Naive thymus-derived CD4-positive, alpha-beta T cell (primary cell): Measurements from ENCODE around the gene PALLD. TPM values are rescaled to one million over a fixed set of nuclear protein-coding genes. Genes with fewer than 3 reads are reported as not detected.

Experiments used
- ATAC-seq: fragments of 150-1000 bp; cut with Tn5 transposase; 2 replicates; pipeline ENCODE4 v1.10.0; 2021; ENCODE audit warnings: mild to moderate bottlenecking, moderate library complexity
- CTCF ChIA-PET: fragments of 350-600 bp; sonication (Branson Sonifier 250); formaldehyde crosslinking; loops from one replicate; lab custom pipeline; 2021; ENCODE audit warnings: antibody characterized with exemption; lab: Charles Lee
- POLR2A ChIA-PET: fragments of 350-600 bp; sonication (Branson Sonifier 250); formaldehyde crosslinking; loops from one replicate; lab custom pipeline; 2021; ENCODE audit warnings: antibody characterized with exemption, inconsistent platforms; lab: Charles Lee
- DNase-seq, 9 donors: peaks; one replicate each; pipeline versions ENCODE4 v3.0.0 to v3.0.0-alpha.2; 2020 to 2022; ENCODE audit warnings: mixed read lengths in 1 of 9
- H3K27ac ChIP-seq: one replicate; pipeline ENCODE4 v1.7.0; 2013; ENCODE audit warnings: mild to moderate bottlenecking, low read depth, low read length, moderate library complexity
- H3K27me3 ChIP-seq, 2 donors: one replicate each; pipeline ENCODE4 v1.7.0; 2013; ENCODE audit warnings: low read length in 2 of 2, mild to moderate bottlenecking in 2 of 2, moderate library complexity in 2 of 2; ENCODE audit not compliant: control insufficient read depth in 2 of 2, insufficient read depth in 2 of 2
- H3K36me3 ChIP-seq, 3 experiments: 1 replicate in 2 of 3; 2 replicates in 1 of 3; pipeline ENCODE4 v1.7.0; 2013; ENCODE audit warnings: low read length in 3 of 3, mild to moderate bottlenecking in 3 of 3, moderate library complexity in 1 of 3; ENCODE audit not compliant: insufficient read depth in 3 of 3, control insufficient read depth in 2 of 3
- H3K4me1 ChIP-seq, 2 donors: one replicate each; pipeline ENCODE4 v1.7.0; 2013; ENCODE audit warnings: low read length in 2 of 2, mild to moderate bottlenecking in 2 of 2, moderate library complexity in 1 of 2; ENCODE audit not compliant: control insufficient read depth in 2 of 2, insufficient read depth in 2 of 2
- H3K4me3 ChIP-seq: 2 replicates; pipeline ENCODE4 v1.7.0; 2013; ENCODE audit warnings: mild to moderate bottlenecking, low read length
- H3K9me3 ChIP-seq, 3 experiments: 1 replicate in 2 of 3; 2 replicates in 1 of 3; pipeline ENCODE4 v1.7.0; 2013; ENCODE audit warnings: low read length in 3 of 3; ENCODE audit not compliant: control insufficient read depth in 2 of 3
- H3K27ac Mint-ChIP-seq, 9 donors: one replicate each; pipeline ENCODE4 v1.8.0; 2020 to 2022; ENCODE audit warnings: mixed read lengths in 9 of 9, mild to moderate bottlenecking in 8 of 9, moderate library complexity in 5 of 9, inconsistent platforms in 2 of 9
- H3K27me3 Mint-ChIP-seq, 5 donors: one replicate each; pipeline ENCODE4 v1.8.0; 2021 to 2022; ENCODE audit warnings: mixed read lengths in 5 of 5, mild to moderate bottlenecking in 1 of 5
- H3K36me3 Mint-ChIP-seq, 5 donors: one replicate each; pipeline ENCODE4 v1.8.0; 2020 to 2022; ENCODE audit warnings: mixed read lengths in 5 of 5, mild to moderate bottlenecking in 3 of 5, inconsistent platforms in 1 of 5
- H3K4me1 Mint-ChIP-seq, 7 donors: one replicate each; pipeline ENCODE4 v1.8.0; 2020 to 2022; ENCODE audit warnings: mixed read lengths in 7 of 7, mild to moderate bottlenecking in 3 of 7, inconsistent platforms in 1 of 7
- H3K4me3 Mint-ChIP-seq, 10 donors: one replicate each; pipeline ENCODE4 v1.8.0; 2020 to 2022; ENCODE audit warnings: mild to moderate bottlenecking in 10 of 10, mixed read lengths in 10 of 10, moderate library complexity in 6 of 10, inconsistent platforms in 2 of 10
- H3K9me3 Mint-ChIP-seq, 11 donors: one replicate each; pipeline ENCODE4 v1.8.0; 2020 to 2022; ENCODE audit warnings: mixed read lengths in 11 of 11, mild to moderate bottlenecking in 4 of 11, inconsistent platforms in 1 of 11, moderate library complexity in 1 of 11
- intact Hi-C, 2 donors: fragments of 100-400 bp; cut with micrococcal nuclease; formaldehyde crosslinking; loops; one replicate each; pipeline ENCODE4 v1.15.1; 2023
- polyA plus RNA-seq, 2 donors: library from polyadenylated mRNA; unstranded; fragments of 300-500 nt; fragmentation: Illumina TruSeq; gene quantifications; one replicate each; pipeline ENCODE4 v1.2.3, GENCODE V29; 2021
- total RNA-seq, 6 experiments: library from RNA in 5 of 6; stranded (reverse) in 5 of 6; gene quantifications; 1 replicate in 5 of 6; 2 replicates in 1 of 6; pipeline ENCODE4 v1.2.3 and lab custom pipeline; 2021 to 2026

Gene PALLD
- total and polyA plus RNA-seq, 7 experiments from 2014 or later = 0.51 to 11.9 (median 0.76) TPM

DNA sequence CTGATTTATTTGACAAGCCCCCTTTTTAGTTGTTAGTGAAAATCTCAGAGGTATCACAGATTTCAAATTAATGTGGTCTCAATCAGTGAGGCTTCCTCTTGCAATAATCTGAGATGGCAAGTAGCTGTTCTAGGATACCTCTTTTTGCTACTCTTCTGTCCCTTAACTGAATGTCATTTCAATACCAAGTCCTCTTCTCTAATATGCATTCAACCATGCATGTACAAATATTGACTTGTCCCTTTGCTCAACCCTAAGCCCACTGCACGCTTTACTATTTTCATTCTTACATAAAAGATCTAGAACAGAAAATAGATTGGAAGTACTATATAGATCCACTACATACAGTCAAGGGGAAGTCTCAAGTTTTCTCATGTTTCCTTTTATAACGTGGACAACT lies 349.0 kb downstream of the PALLD start:
- H3K4me1 ChIP-seq = no peaks in the 10 kb centered on the region
- Mint-ChIP-seq H3K27ac (no peak overlapping the region), H3K36me3 (no peaks in the 10 kb centered on the region), H3K4me1 (peaks cover 0 to 27% (median 7%) of the 10 kb centered on the region in 7 donors), H3K4me3 (no peak overlapping the region), H3K9me3 (no peaks in the 10 kb centered on the region), H3K27me3 (peaks cover 0 to 29% (median 24%) of the 10 kb centered on the region in 5 donors)
- ATAC-seq = no peak
- ChIA-PET POLR2A (no interaction called here), CTCF (no interaction called here)
- H3K4me3 ChIP-seq = no peak overlapping the region
- H3K36me3 ChIP-seq = no peaks in the 10 kb centered on the region
- DNase-seq = no peak
- no peak overlapping the region for H3K27ac ChIP-seq
- H3K9me3 ChIP-seq = no peaks in the 10 kb centered on the region
- intact Hi-C loops = no loop called here
- H3K27me3 ChIP-seq = no peaks in the 10 kb centered on the region

DNA sequence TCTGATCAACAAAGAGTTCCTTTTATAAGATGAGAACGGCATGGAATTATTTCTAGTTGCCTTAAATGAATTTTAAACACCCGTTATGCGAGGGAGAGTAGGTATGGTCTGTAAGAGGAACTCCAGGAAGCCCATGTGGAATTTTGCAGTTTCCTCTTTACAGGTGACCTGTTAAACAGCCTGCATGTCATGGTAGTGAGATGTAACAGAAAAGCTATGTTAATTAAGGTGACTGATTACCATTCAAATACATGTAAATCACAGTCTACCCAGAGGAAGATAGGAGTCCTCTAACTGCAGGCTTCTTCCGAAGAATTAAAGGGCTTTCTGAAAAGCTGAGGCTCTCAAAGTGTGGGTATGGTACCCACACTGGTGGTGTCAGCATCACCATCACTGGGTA lies 349.6 kb downstream of the PALLD start:
- no peaks in the 10 kb centered on the region for H3K36me3 Mint-ChIP-seq
- H3K27me3 Mint-ChIP-seq = peaks cover 0 to 32% (median 26%) of the 10 kb centered on the region in 5 donors
- H3K27me3 ChIP-seq = no peaks in the 10 kb centered on the region
- DNase-seq = no peak
- CTCF ChIA-PET = no interaction called here
- H3K4me3 Mint-ChIP-seq = no peak overlapping the region
- H3K9me3 Mint-ChIP-seq = no peaks in the 10 kb centered on the region
- intact Hi-C loops = no loop called here
- H3K36me3 ChIP-seq = no peaks in the 10 kb centered on the region
- ATAC-seq = no peak
- no peak overlapping the region for H3K27ac ChIP-seq
- H3K4me3 ChIP-seq = no peak overlapping the region
- H3K4me1 ChIP-seq = no peaks in the 10 kb centered on the region
- no peaks in the 10 kb centered on the region for H3K9me3 ChIP-seq
- POLR2A ChIA-PET = no interaction called here
- peaks cover 0 to 23% (median 7%) of the 10 kb centered on the region in 7 donors for H3K4me1 Mint-ChIP-seq
- no peak overlapping the region for H3K27ac Mint-ChIP-seq

DNA sequence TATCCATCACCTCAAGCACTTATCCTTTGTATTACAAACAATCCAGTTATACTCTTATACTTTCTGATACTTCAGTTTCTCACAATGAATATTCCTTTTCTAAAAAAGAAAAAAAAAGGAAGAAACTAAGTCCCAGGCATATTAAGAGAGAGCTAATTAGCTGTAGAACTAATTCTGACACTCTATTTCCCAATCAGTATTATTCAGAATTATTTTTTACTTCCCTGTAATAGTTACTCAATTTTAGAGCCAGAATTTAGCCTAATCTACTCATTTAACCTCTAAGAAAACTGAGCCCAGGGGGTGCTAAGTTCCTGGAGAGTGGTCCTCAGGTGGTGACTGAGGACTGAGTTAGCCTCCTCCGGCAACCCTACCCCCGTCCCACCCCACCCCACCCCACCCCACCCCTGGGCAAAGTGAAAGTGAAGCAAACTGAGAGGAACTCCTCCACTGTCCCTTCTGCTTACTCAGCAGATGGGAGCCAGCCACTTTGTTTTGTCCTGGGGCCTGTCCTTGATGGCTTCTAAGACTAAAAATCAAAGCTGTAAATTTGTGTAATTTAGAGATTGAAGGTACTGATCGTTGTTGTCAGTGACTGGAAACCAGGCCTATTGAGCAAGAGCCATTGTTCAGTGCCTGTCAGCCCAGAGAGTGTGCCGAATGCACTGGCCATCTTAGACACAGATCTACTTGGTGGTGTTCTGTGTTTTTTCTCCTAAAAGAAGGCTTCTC lies 351.1 kb downstream of the PALLD start:
- intact Hi-C loops = no loop called here
- DNase-seq (no peak), ATAC-seq (peak; percentile 63)
- Histone ChIP-seq H3K36me3 (no peaks in the 10 kb centered on the region), H3K4me3 (no peak overlapping the region), H3K27ac (no peak overlapping the region), H3K27me3 (no peaks in the 10 kb centered on the region), H3K9me3 (no peaks in the 10 kb centered on the region), H3K4me1 (no peaks in the 10 kb centered on the region)
- peaks cover 0 to 16% (median 7%) of the 10 kb centered on the region in 7 donors for H3K4me1 Mint-ChIP-seq
- H3K36me3 Mint-ChIP-seq = no peaks in the 10 kb centered on the region
- H3K4me3 Mint-ChIP-seq = peak overlapping the region in 3 of 10 donors; percentile 5 to 44 (median 9)
- ChIA-PET CTCF (no interaction called here), POLR2A (no interaction called here)
- no peaks in the 10 kb centered on the region for H3K9me3 Mint-ChIP-seq
- peak overlapping the region in 1 of 9 donors; percentile 71 for H3K27ac Mint-ChIP-seq
- peaks cover 0 to 32% (median 28%) of the 10 kb centered on the region in 5 donors for H3K27me3 Mint-ChIP-seq

DNA sequence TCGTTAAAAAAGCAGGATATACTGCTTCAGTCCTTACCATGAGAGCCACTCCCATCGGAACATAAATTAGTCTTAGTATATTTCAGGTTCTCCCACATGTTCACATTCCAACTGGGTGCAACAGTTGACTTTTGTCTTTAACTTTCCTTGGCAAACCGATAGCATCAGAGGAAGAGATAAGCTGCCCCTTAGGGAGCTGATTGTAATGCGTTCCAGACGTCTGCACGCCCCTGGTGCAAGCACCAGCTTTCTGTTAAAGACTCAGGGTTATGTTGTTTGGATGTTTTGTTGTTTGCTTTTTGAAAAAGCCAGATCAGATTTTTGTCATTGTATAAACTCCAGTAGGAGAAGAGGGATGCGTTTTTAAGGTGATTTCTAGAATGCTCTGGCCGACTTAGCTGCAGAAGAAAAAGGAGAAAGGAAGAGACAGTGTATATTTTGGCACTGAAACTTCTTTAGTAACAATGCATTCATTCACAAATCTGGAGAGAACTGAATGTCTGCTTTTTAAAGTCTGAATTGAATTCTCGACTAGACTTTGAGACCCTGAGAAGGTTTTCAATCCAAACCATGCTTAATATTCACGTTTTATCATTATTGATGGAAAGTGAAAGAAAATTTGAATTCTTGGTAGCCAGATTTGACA lies 352.3 kb downstream of the PALLD start:
- no peak overlapping the region for H3K4me3 ChIP-seq
- intact Hi-C loops = no loop called here
- H3K4me1 Mint-ChIP-seq = peaks cover 7 to 28% (median 15%) of the 10 kb centered on the region in 7 donors

DNA sequence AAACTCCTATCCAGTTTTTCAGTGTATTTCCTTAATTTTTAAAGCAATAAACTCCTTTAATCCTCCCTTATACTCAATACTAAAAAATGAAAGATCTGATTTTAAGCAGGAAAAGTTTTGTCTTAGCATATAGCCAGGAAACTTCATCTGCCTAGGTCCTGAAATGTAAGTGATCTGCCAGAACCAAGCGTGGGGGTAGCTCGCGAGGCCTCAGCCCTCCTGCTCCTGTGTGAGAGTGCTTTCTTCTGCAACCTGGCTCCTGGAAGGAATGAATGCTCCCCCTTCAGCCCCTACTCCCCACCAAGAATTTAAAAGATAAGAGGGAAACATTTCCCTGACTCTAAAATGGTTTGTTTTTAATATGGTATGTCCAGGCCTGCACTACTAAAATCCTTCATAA lies 353.1 kb downstream of the PALLD start:
- H3K27me3 Mint-ChIP-seq = peaks cover 0 to 32% (median 19%) of the 10 kb centered on the region in 5 donors
- DNase-seq = no peak
- ChIA-PET POLR2A (no interaction called here), CTCF (interaction anchor here (0.8 kb wide), 1 partner anchor 40 kb away, joined by 4 read pairs; no protein-coding TSS in a partner anchor)
- Histone ChIP-seq H3K27ac (no peak overlapping the region), H3K4me3 (no peak overlapping the region), H3K36me3 (no peaks in the 10 kb centered on the region), H3K27me3 (no peaks in the 10 kb centered on the region), H3K4me1 (no peaks in the 10 kb centered on the region), H3K9me3 (no peaks in the 10 kb centered on the region)
- no peak overlapping the region for H3K4me3 Mint-ChIP-seq
- H3K36me3 Mint-ChIP-seq = peaks cover 0 to 6% (median 0%) of the 10 kb centered on the region in 5 donors
- ATAC-seq = no peak
- H3K4me1 Mint-ChIP-seq = peaks cover 7 to 31% (median 15%) of the 10 kb centered on the region in 7 donors
- intact Hi-C loops = no loop called here
- H3K9me3 Mint-ChIP-seq = no peaks in the 10 kb centered on the region
- no peak overlapping the region for H3K27ac Mint-ChIP-seq

More for the DNA sequence above, 352.3 kb downstream of the PALLD start:
- ATAC-seq (no peak), DNase-seq (no peak)
- peaks cover 0 to 34% (median 26%) of the 10 kb centered on the region in 5 donors for H3K27me3 Mint-ChIP-seq
- H3K27me3 ChIP-seq = no peaks in the 10 kb centered on the region
- peaks cover 0 to 6% (median 0%) of the 10 kb centered on the region in 5 donors for H3K36me3 Mint-ChIP-seq
- H3K9me3 ChIP-seq = no peaks in the 10 kb centered on the region
- no peaks in the 10 kb centered on the region for H3K36me3 ChIP-seq
- POLR2A ChIA-PET = no interaction called here
- H3K9me3 Mint-ChIP-seq = no peaks in the 10 kb centered on the region
- H3K4me1 ChIP-seq = no peaks in the 10 kb centered on the region
- H3K27ac Mint-ChIP-seq = peak overlapping the region in 1 of 9 donors; percentile 39
- CTCF ChIA-PET = interaction anchor here (0.5 kb wide), 1 partner anchor 77 kb away, joined by 3 read pairs; no protein-coding TSS in a partner anchor
- H3K27ac ChIP-seq = no peak overlapping the region
- peak overlapping the region in 8 of 10 donors; percentile 2 to 70 (median 27) for H3K4me3 Mint-ChIP-seq

DNA sequence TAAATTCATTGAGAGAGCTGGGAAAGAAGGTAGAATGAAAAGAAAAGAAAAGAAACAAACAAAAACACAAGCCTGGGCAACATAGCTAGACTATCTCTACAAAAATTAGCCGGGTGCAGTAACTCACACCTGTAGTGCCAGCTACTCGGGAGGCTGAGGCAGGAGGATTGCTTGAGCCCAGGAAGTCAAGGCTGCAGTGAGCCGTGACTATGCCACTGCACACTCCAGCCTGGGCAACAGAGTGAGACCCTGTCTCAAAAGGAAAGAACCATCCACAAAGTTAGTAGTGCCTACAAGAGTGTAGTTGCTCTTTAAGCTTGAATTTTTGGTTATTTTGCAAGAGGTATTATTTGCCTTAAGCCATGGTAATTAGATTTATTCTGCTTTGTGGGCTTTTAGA lies 355.5 kb downstream of the PALLD start:
- H3K4me1 Mint-ChIP-seq = peaks cover 7 to 43% (median 15%) of the 10 kb centered on the region in 7 donors
- no peaks in the 10 kb centered on the region for H3K9me3 ChIP-seq
- intact Hi-C loops = no loop called here
- peaks cover 0 to 14% (median 0%) of the 10 kb centered on the region in 5 donors for H3K36me3 Mint-ChIP-seq
- no peaks in the 10 kb centered on the region for H3K27me3 ChIP-seq
- H3K4me3 ChIP-seq = no peak overlapping the region
- H3K9me3 Mint-ChIP-seq = peaks cover 0 to 7% (median 0%) of the 10 kb centered on the region in 11 donors
- H3K4me1 ChIP-seq = no peaks in the 10 kb centered on the region
- CTCF ChIA-PET = no interaction called here
- peaks cover 0 to 29% (median 19%) of the 10 kb centered on the region in 5 donors for H3K27me3 Mint-ChIP-seq
- no peaks in the 10 kb centered on the region for H3K36me3 ChIP-seq
- ATAC-seq (no peak), DNase-seq (no peak)
- H3K27ac Mint-ChIP-seq = no peak overlapping the region
- no peak overlapping the region for H3K4me3 Mint-ChIP-seq
- POLR2A ChIA-PET = no interaction called here
- no peak overlapping the region for H3K27ac ChIP-seq
